Measurements from ENCODE around the gene MYOM3.

- TF ChIP-seq CTCF (conservative IDR thresholded peaks at IDR 0.05; ENCODE audit: low read depth, low read length) (no peak), EZH2 (IDR thresholded peaks at IDR 0.05; ENCODE audit: low read length, unreplicated experiment) (no peak), EZH2phosphoT487 (IDR thresholded peaks at IDR 0.05; ENCODE audit: borderline replicate concordance, low read length) (no peak)
These were observed 49.7 kb downstream of the MYOM3 start for GRCh38 chr1:24062221-24062620.

Measured in PC-3 (cell line).